B cell (primary cell): ENCODE measurements around the gene RNF32. TPM values are rescaled to one million over a fixed set of nuclear protein-coding genes. Genes with fewer than 3 reads are reported as not detected.

Experiments used
- ATAC-seq: fragments of 200-7000 bp; cut with Tn5 transposase; one replicate; pipeline ENCODE4 v1.10.0; 2021; ENCODE audit warnings: low read depth, mild to moderate bottlenecking, moderate number of reproducible peaks, moderate library complexity
- CTCF ChIA-PET: fragments of 350-600 bp; sonication (Branson Sonifier 250); formaldehyde crosslinking; loops from one replicate; lab custom pipeline; 2021; ENCODE audit warnings: antibody characterized with exemption, inconsistent platforms; lab: Charles Lee
- POLR2A ChIA-PET: fragments of 350-600 bp; sonication (Branson Sonifier 250); formaldehyde crosslinking; loops from one replicate; lab custom pipeline; 2021; ENCODE audit warnings: antibody characterized with exemption; lab: Charles Lee
- DNase-seq: peaks from one replicate; pipeline ENCODE4 v3.0.0; 2013
- H2AFZ ChIP-seq: 2 replicates; pipeline ENCODE4 v1.6.1; 2012; ENCODE audit warnings: mild to moderate bottlenecking, low read depth, low read length; ENCODE audit not compliant: insufficient read depth, poor library complexity, severe bottlenecking
- H3K27ac ChIP-seq, 2 donors: 1 replicate in 1 of 2; 2 replicates in 1 of 2; pipeline ENCODE4 v1.5.1; 2012 to 2013; ENCODE audit warnings: low read length in 2 of 2, mild to moderate bottlenecking in 2 of 2, moderate library complexity in 1 of 2
- H3K27me3 ChIP-seq, 4 experiments: fragments of 200-600 bp in 1 of 4; sonication (generic) in 1 of 4; replicated peaks in 1 of 4; 1 replicate in 2 of 4; 2 replicates in 2 of 4; pipeline versions ENCODE4 v1.6.1 to v1.7.0; 2013 to 2016; ENCODE audit warnings: low read length in 3 of 4, mild to moderate bottlenecking in 2 of 4, mixed read lengths in 1 of 4, moderate library complexity in 1 of 4; ENCODE audit not compliant: insufficient read depth in 4 of 4, control insufficient read depth in 3 of 4; ENCODE audit errors: control extremely low read depth in 1 of 4
- H3K36me3 ChIP-seq, 2 experiments: replicated peaks in 1 of 2; 1 replicate in 1 of 2; 2 replicates in 1 of 2; pipeline versions ENCODE4 v1.6.1 to v1.7.1; 2013; ENCODE audit warnings: low read length in 1 of 2; ENCODE audit not compliant: insufficient read depth in 2 of 2, control insufficient read depth in 1 of 2; ENCODE audit errors: control extremely low read depth in 1 of 2, extremely low read depth in 1 of 2
- H3K4me1 ChIP-seq, 2 donors: fragments of 200-600 bp in 1 of 2; sonication (generic) in 1 of 2; 1 replicate in 1 of 2; 2 replicates in 1 of 2; pipeline versions ENCODE4 v1.5.1 to v1.6.1; 2013 to 2017; ENCODE audit warnings: low read length in 2 of 2; ENCODE audit not compliant: control insufficient read depth in 2 of 2, insufficient read depth in 2 of 2
- H3K4me2 ChIP-seq: replicated peaks from 2 replicates; pipeline ENCODE3; 2012; ENCODE audit warnings: mild to moderate bottlenecking, low read depth, low read length; ENCODE audit not compliant: poor library complexity, severe bottlenecking
- H3K4me3 ChIP-seq, 5 experiments: fragments of 200-600 bp in 1 of 5; sonication (generic) in 1 of 5; 1 replicate in 3 of 5; 2 replicates in 2 of 5; pipeline versions ENCODE4 v1.5.1 to v1.7.0; 2011 to 2016; ENCODE audit warnings: low read length in 4 of 5, mild to moderate bottlenecking in 4 of 5, low read depth in 2 of 5, control low read depth in 1 of 5, moderate library complexity in 1 of 5; ENCODE audit not compliant: insufficient read depth in 1 of 5; ENCODE audit errors: control extremely low read depth in 1 of 5, extremely low read depth in 1 of 5
- H3K79me2 ChIP-seq: fragments of 200-600 bp; sonication (generic); one replicate; pipeline ENCODE4 v1.6.0; 2016; ENCODE audit warnings: low read length; ENCODE audit not compliant: control insufficient read depth, insufficient read depth
- H3K9ac ChIP-seq: fragments of 200-600 bp; sonication (generic); 2 replicates; pipeline ENCODE4 v1.6.1; 2017; ENCODE audit warnings: mild to moderate bottlenecking, low read length, moderate library complexity
- H3K9me3 ChIP-seq, 3 donors: one replicate each; pipeline versions ENCODE4 v1.6.1 to v1.7.1; 2013; ENCODE audit warnings: low read length in 2 of 3; ENCODE audit not compliant: control insufficient read depth in 2 of 3, insufficient read depth in 1 of 3; ENCODE audit errors: control extremely low read depth in 1 of 3
- H4K20me1 ChIP-seq: 2 replicates; pipeline ENCODE4 v1.6.0; 2012; ENCODE audit warnings: mild to moderate bottlenecking, low read length; ENCODE audit not compliant: insufficient read depth, control insufficient read depth, poor library complexity, severe bottlenecking
- H3K27ac Mint-ChIP-seq: one replicate; pipeline ENCODE4 v1.8.0; 2021; ENCODE audit warnings: mixed read lengths
- H3K27me3 Mint-ChIP-seq: one replicate; pipeline ENCODE4 v1.8.0; 2021; ENCODE audit warnings: mixed read lengths
- H3K4me1 Mint-ChIP-seq: one replicate; pipeline ENCODE4 v1.8.0; 2021; ENCODE audit warnings: mixed read lengths
- H3K4me3 Mint-ChIP-seq: one replicate; pipeline ENCODE4 v1.8.0; 2021; ENCODE audit warnings: mixed read lengths
- H3K9me3 Mint-ChIP-seq: one replicate; pipeline ENCODE4 v1.8.0; 2022; ENCODE audit warnings: mixed read lengths; ENCODE audit not compliant: insufficient read depth
- EZH2 ChIP-seq: IDR thresholded peaks from 2 replicates; pipeline ENCODE4 v1.6.1; 2012; ENCODE audit warnings: borderline replicate concordance, low read depth, mild to moderate bottlenecking, moderate library complexity, low read length; ENCODE audit not compliant: insufficient read depth, poor library complexity, severe bottlenecking
- WGBS: methylation state at CpG from one replicate; pipeline ENCODE4 v1.1.5; 2013; ENCODE audit warnings: missing lambda C conversion rate; ENCODE audit not compliant: insufficient coverage; 5-methylcytosine and 5-hydroxymethylcytosine counted together
- intact Hi-C: fragments of 100-400 bp; cut with micrococcal nuclease; formaldehyde crosslinking; loops from one replicate; pipeline ENCODE4 v1.10.0; 2022
- polyA plus RNA-seq: library from polyadenylated mRNA; depleted of rRNA; stranded (reverse); fragments of >200 nt; gene quantifications from 2 replicates; pipeline ENCODE4 v1.2.3, GENCODE V29; 2012
- total RNA-seq, 2 donors: library from RNA; stranded (reverse); fragments of 120-200 nt in 1 of 2; gene quantifications; 1 replicate in 1 of 2; 2 replicates in 1 of 2; pipeline versions ENCODE4 v1.2.3 to v1.2.4, GENCODE V29; 2013 to 2022
- TF ChIP-seq, protein P1 (sequence below): fragments of 200-600 bp; IDR thresholded peaks from one replicate; pipeline ENCODE4 v1.8.0; 2022; ENCODE audit warnings: antibody characterized with exemption, mild to moderate bottlenecking

The RNF32 gene
- total and polyA plus RNA-seq, 2 donors (not counting 1 experiment from before 2014, with no cell fraction given): 1.6 to 2.3 TPM

DNA sequence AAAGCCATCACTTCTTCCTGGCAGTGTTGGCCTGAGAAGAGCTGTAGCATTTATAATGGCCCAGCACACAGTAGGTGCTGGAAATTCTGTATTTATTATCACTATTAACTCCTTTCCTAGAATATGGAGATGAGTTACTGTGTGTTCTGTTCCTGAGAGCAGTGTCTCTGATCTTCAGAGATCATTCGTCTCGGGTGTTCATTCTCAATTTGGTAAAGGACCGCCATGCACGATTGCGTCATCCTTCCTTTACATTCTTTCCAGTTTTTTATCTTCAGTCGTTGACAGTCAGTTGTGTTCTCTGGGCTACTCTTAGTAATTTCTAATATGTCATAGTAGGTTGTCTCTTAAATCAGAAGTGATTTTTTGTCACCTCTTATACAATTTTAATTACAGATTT is 18.6 kb downstream of the RNF32 start:
- Histone ChIP-seq H3K9ac (no peak overlapping the region), H3K4me3 (no peak overlapping the region), H3K27me3 (peaks cover 0 to 6% (median 1%) of the 10 kb centered on the region in 4 experiments), H3K79me2 (no peaks in the 10 kb centered on the region), H3K4me1 (no peaks in the 10 kb centered on the region), H4K20me1 (no peaks in the 10 kb centered on the region), H3K27ac (no peak overlapping the region), H3K36me3 (no peaks in the 10 kb centered on the region), H3K4me2 (no peak overlapping the region), H3K9me3 (no peaks in the 10 kb centered on the region), H2AFZ (no peak overlapping the region)
- ATAC-seq: no peak
- no peaks in the 10 kb centered on the region for H3K4me1 Mint-ChIP-seq
- H3K27ac Mint-ChIP-seq: no peak overlapping the region
- intact Hi-C loops: no loop called here
- ChIA-PET POLR2A (no interaction called here), CTCF (no interaction called here)
- no peak overlapping the region for H3K4me3 Mint-ChIP-seq
- H3K27me3 Mint-ChIP-seq: no peaks in the 10 kb centered on the region
- WGBS: no CpG with 5 or more reads among the region's 6 CpGs
- H3K9me3 Mint-ChIP-seq: no peaks in the 10 kb centered on the region
- TF ChIP-seq, protein P1, sequence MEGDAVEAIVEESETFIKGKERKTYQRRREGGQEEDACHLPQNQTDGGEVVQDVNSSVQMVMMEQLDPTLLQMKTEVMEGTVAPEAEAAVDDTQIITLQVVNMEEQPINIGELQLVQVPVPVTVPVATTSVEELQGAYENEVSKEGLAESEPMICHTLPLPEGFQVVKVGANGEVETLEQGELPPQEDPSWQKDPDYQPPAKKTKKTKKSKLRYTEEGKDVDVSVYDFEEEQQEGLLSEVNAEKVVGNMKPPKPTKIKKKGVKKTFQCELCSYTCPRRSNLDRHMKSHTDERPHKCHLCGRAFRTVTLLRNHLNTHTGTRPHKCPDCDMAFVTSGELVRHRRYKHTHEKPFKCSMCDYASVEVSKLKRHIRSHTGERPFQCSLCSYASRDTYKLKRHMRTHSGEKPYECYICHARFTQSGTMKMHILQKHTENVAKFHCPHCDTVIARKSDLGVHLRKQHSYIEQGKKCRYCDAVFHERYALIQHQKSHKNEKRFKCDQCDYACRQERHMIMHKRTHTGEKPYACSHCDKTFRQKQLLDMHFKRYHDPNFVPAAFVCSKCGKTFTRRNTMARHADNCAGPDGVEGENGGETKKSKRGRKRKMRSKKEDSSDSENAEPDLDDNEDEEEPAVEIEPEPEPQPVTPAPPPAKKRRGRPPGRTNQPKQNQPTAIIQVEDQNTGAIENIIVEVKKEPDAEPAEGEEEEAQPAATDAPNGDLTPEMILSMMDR: no peak
- no peak for TF ChIP-seq EZH2
- no peak for DNase-seq

DNA sequence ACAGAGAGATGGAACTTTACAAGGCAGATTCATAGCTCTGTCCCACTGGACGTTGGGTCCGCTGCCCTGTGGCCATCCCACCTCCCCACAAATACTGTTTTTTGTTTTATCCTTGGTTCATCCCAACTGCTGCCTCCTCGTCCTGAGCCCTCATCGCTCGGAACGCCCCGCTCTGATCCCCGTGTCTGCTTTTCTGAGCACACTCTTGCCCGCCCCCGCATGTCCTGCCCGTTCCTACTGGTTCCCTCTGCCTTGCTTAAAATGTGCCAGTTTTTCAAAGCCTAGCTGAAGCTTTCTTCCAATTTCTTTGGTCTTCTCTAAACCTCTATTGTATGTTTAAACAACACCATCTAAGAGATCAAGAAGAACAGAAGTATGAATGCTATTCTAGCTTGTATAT is 19.4 kb downstream of the RNF32 start:
- no peak overlapping the region for H2AFZ ChIP-seq

More for the DNA sequence above, 19.4 kb downstream of the RNF32 start:
- no peaks in the 10 kb centered on the region for H3K4me1 ChIP-seq
- no peaks in the 10 kb centered on the region for H3K36me3 ChIP-seq
- no peak overlapping the region for H3K9ac ChIP-seq
- H3K27ac ChIP-seq: no peak overlapping the region
- no peaks in the 10 kb centered on the region for H4K20me1 ChIP-seq
- H3K4me3 ChIP-seq: no peak overlapping the region
- no peaks in the 10 kb centered on the region for H3K9me3 Mint-ChIP-seq
- no peaks in the 10 kb centered on the region for H3K9me3 ChIP-seq
- intact Hi-C loops: no loop called here
- DNase-seq: no peak
- no peaks in the 10 kb centered on the region for H3K4me1 Mint-ChIP-seq
- H3K27me3 Mint-ChIP-seq: no peaks in the 10 kb centered on the region
- 76% methylated on average over 11 of the region's 11 CpGs for WGBS
- ChIA-PET CTCF (no interaction called here), POLR2A (no interaction called here)
- TF ChIP-seq, protein P1: no peak
- TF ChIP-seq EZH2: no peak
- ATAC-seq: no peak
- no peaks in the 10 kb centered on the region for H3K79me2 ChIP-seq
- no peak overlapping the region for H3K27ac Mint-ChIP-seq
- no peak overlapping the region for H3K4me3 Mint-ChIP-seq
- peaks cover 0 to 3% (median 0%) of the 10 kb centered on the region in 4 experiments for H3K27me3 ChIP-seq
- no peak overlapping the region for H3K4me2 ChIP-seq
